Measurements from ENCODE around the gene PLCH1. TPM values are rescaled to one million over a fixed set of nuclear protein-coding genes. Genes with fewer than 3 reads are reported as not detected.

PLCH1 gene
- total and polyA plus RNA-seq, 2 of the 13 experiments (the other 11 are each of a cell fraction or from before 2014, with no cell fraction given), result 2.0 to 3.0 TPM

- Histone ChIP-seq H3K4me3 (replicated peaks in 1 of 3; ENCODE audit: insufficient read depth in 1 of 3, low read depth in 2 of 3, low read length in 3 of 3) (no peak overlapping the region), H3K27me3 (ENCODE audit: control insufficient read depth in 1 of 2, insufficient read depth in 2 of 2, low read length in 2 of 2) (no peaks in the 10 kb centered on the region), H3K9ac (ENCODE audit: insufficient read depth, low read depth, low read length) (no peak overlapping the region), H4K20me1 (ENCODE audit: insufficient read depth, low read length) (no peaks in the 10 kb centered on the region), H3K36me3 (replicated peaks in 1 of 2; ENCODE audit: control insufficient read depth in 1 of 2, insufficient read depth in 2 of 2, low read length in 2 of 2) (no peaks in the 10 kb centered on the region), H2AFZ (ENCODE audit: low read length) (no peak overlapping the region), H3K4me1 (ENCODE audit: insufficient read depth, low read length) (no peaks in the 10 kb centered on the region), H3K4me2 (ENCODE audit: low read depth, low read length) (no peak overlapping the region), H3K79me2 (ENCODE audit: insufficient read depth, low read length) (no peaks in the 10 kb centered on the region), H3K9me3 (ENCODE audit: low read length) (0 out of 2 replicates have a peak, but pooled peaks cover 3% of the 10 kb centered on the region), H3K27ac (ENCODE audit: extremely low read length, insufficient read depth, low read length) (no peak overlapping the region)
- no peak for DNase-seq (ENCODE audit: low spot score)
- no TSS peak for BruUV-seq (replicated peaks)
- ChIA-PET POLR2A (no interaction called here), CTCF (ENCODE audit: low intra/inter-chr PET ratio, low total read pairs) (no interaction called here)
- intact Hi-C loops (cut with micrococcal nuclease; ENCODE audit: unreplicated experiment) (no loop called here), in situ Hi-C loops (cut with HindIII; ENCODE audit: extremely low pct_ligation_motif_present, low pct_unique_long_range_greater_than_20kb) (loop anchor here (25.0 kb wide), 1 partner anchor 595 kb away; no protein-coding TSS in a partner anchor)
- ATAC-seq, result no peak
- FAIRE-seq, result no peak
- TF ChIP-seq SMAD9 (CRISPR knock-in tag; IDR thresholded peaks at IDR 0.05), result no peak
- no peak for TF ChIP-seq ZBTB14 (CRISPR knock-in tag; IDR thresholded peaks at IDR 0.05)
- TF ChIP-seq ZNF580 (CRISPR knock-in tag; IDR thresholded peaks at IDR 0.05; ENCODE audit: borderline replicate concordance, low read depth), result no peak
- no peak for TF ChIP-seq FUBP1 (CRISPR knock-in tag; IDR thresholded peaks at IDR 0.05; ENCODE audit: borderline replicate concordance)
- no peak for TF ChIP-seq ZBTB40 (IDR thresholded peaks at IDR 0.05)
- TF ChIP-seq ZBTB40 (CRISPR knock-in tag; IDR thresholded peaks at IDR 0.05), result no peak
- TF ChIP-seq ATF7 (IDR thresholded peaks at IDR 0.05), result no peak
- TF ChIP-seq ATF7 (CRISPR knock-in tag; IDR thresholded peaks at IDR 0.05), result no peak
- no peak for TF ChIP-seq ZNF431 (CRISPR knock-in tag; IDR thresholded peaks at IDR 0.05; ENCODE audit: borderline replicate concordance, low read depth)
- no peak for TF ChIP-seq ZNF740 (CRISPR knock-in tag; IDR thresholded peaks at IDR 0.05)
- TF ChIP-seq ETV5 (CRISPR knock-in tag; IDR thresholded peaks at IDR 0.05; ENCODE audit: borderline replicate concordance), result no peak
- TF ChIP-seq SALL1 (CRISPR knock-in tag; IDR thresholded peaks at IDR 0.05), result no peak
- TF ChIP-seq U2AF1 (optimal IDR thresholded peaks at IDR 0.05; ENCODE audit: low read depth, low read length), result no peak
These were observed 377.4 kb downstream of the PLCH1 start for GRCh38 chr3:155367506-155367905.

Measured in HepG2 (cell line).